Right atrium auricular region (tissue), 2 donors: ENCODE measurements around the gene HLX. TPM values are rescaled to one million over a fixed set of nuclear protein-coding genes. Genes with fewer than 3 reads are reported as not detected.

Source experiments
- DNase-seq: peaks from one replicate; pipeline ENCODE4 v3.0.0-alpha.2; 2019; ENCODE audit warnings: low spot score
- H3K27ac ChIP-seq, 2 donors: fragments of 200-600 bp; sonication (generic); 1 replicate in 1 of 2; 2 replicates in 1 of 2; pipeline ENCODE4 v1.5.1; 2016 to 2019
- H3K27me3 ChIP-seq, 2 donors: fragments of 200-600 bp; sonication (generic); one replicate each; pipeline versions ENCODE4 v1.5.1 to v1.6.0; 2017 to 2019
- H3K36me3 ChIP-seq: fragments of 200-600 bp; sonication (generic); one replicate; pipeline ENCODE4 v1.5.1; 2016
- H3K4me1 ChIP-seq, 2 donors: fragments of 200-600 bp; sonication (generic); one replicate each; pipeline versions ENCODE4 v1.5.1 to v1.6.0; 2017 to 2019
- H3K4me3 ChIP-seq, 2 donors: fragments of 200-600 bp; sonication (generic); 1 replicate in 1 of 2; 2 replicates in 1 of 2; pipeline ENCODE4 v1.5.1; 2017 to 2019; ENCODE audit warnings: mild to moderate bottlenecking in 1 of 2, moderate library complexity in 1 of 2
- H3K9me3 ChIP-seq, 2 donors: fragments of 200-600 bp; sonication (generic); one replicate each; pipeline ENCODE4 v1.5.1; 2019
- total RNA-seq, 2 donors: library from RNA; depleted of rRNA; stranded (reverse); fragments of >200 nt; gene quantifications; one replicate each; pipeline ENCODE4 v1.1.0, GENCODE V29; 2016
- TF ChIP-seq, protein P1 (sequence below), 2 donors: fragments of 200-600 bp; sonication (generic); IDR thresholded peaks; one replicate each; pipeline ENCODE4 v1.5.1; 2019; ENCODE audit warnings: antibody characterized with exemption in 2 of 2

Gene HLX
- total RNA-seq, 2 donors from 2014 or later = 5.5 to 6.2 TPM

GRCh38 chr1:220880362-220880670 is 1.1 kb downstream of the HLX start:
- Histone ChIP-seq H3K27me3 (no peaks in the 10 kb centered on the region), H3K4me1 (peaks cover 0 to 66% of the 10 kb centered on the region in 2 donors), H3K9me3 (no peaks in the 10 kb centered on the region), H3K4me3 (peak overlapping the region; percentile 62 to 96), H3K36me3 (peaks cover 21% of the 10 kb centered on the region), H3K27ac (peak overlapping the region; percentile 93 to 98)
- TF ChIP-seq, protein P1, sequence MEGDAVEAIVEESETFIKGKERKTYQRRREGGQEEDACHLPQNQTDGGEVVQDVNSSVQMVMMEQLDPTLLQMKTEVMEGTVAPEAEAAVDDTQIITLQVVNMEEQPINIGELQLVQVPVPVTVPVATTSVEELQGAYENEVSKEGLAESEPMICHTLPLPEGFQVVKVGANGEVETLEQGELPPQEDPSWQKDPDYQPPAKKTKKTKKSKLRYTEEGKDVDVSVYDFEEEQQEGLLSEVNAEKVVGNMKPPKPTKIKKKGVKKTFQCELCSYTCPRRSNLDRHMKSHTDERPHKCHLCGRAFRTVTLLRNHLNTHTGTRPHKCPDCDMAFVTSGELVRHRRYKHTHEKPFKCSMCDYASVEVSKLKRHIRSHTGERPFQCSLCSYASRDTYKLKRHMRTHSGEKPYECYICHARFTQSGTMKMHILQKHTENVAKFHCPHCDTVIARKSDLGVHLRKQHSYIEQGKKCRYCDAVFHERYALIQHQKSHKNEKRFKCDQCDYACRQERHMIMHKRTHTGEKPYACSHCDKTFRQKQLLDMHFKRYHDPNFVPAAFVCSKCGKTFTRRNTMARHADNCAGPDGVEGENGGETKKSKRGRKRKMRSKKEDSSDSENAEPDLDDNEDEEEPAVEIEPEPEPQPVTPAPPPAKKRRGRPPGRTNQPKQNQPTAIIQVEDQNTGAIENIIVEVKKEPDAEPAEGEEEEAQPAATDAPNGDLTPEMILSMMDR (IDR thresholded peaks at IDR 0.05) = no peak
- DNase-seq = no peak

- no peaks in the 10 kb centered on the region for H3K27me3 ChIP-seq
- H3K27ac ChIP-seq = peak overlapping the region; percentile 93 to 98
Observed at GRCh38 chr1:220880726-220881506, 1.7 kb downstream of the HLX start.

GRCh38 chr1:220882061-220882891 is 3.0 kb downstream of the HLX start:
- no peaks in the 10 kb centered on the region for H3K9me3 ChIP-seq
- peaks cover 27% of the 10 kb centered on the region for H3K36me3 ChIP-seq
- DNase-seq = no peak
- peak overlapping the region; percentile 62 to 96 for H3K4me3 ChIP-seq
- H3K27me3 ChIP-seq = no peaks in the 10 kb centered on the region
- peak overlapping the region; percentile 93 to 98 for H3K27ac ChIP-seq
- TF ChIP-seq, protein P1 (IDR thresholded peaks at IDR 0.05) = peak in 1 of 2 donors; percentile 44
- peaks cover 0 to 51% of the 10 kb centered on the region in 2 donors for H3K4me1 ChIP-seq

More at GRCh38 chr1:220880726-220881506, 1.7 kb downstream of the HLX start:
- DNase-seq = peak; percentile 81
- H3K36me3 ChIP-seq = peaks cover 27% of the 10 kb centered on the region
- peaks cover 0 to 60% of the 10 kb centered on the region in 2 donors for H3K4me1 ChIP-seq
- peak overlapping the region; percentile 62 to 96 for H3K4me3 ChIP-seq
- H3K9me3 ChIP-seq = no peaks in the 10 kb centered on the region
- TF ChIP-seq, protein P1 (IDR thresholded peaks at IDR 0.05) = no peak

DNA sequence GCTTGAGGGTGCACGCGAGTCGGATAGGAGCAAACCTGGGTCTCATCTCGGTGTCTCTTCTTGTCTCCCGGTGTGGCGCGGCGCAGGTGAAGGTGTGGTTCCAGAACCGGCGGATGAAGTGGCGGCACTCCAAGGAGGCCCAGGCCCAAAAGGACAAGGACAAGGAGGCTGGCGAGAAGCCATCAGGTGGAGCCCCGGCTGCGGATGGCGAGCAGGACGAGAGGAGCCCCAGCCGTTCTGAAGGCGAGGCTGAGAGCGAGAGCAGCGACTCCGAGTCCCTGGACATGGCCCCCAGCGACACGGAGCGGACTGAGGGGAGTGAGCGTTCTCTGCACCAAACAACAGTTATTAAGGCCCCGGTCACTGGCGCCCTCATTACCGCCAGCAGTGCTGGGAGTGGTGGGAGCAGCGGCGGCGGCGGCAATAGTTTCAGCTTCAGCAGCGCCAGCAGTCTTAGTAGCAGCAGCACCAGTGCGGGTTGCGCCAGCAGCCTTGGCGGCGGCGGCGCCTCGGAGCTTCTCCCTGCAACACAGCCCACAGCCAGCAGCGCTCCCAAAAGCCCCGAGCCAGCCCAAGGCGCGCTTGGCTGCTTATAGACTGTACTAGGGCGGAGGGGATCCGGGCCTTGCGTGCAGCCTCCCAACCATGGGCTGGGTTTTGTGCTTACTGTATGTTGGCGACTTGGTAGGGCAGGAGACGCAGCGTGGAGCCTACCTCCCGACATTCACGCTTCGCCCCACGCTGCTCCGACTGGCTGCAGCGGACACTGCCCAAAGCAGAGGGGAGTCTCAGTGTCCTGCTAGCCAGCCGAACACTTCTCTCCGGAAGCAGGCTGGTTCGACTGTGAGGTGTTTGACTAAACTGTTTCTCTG is 5.1 kb downstream of the HLX start:
- peaks cover 4 to 7% of the 10 kb centered on the region in 2 donors for H3K27me3 ChIP-seq

More for the DNA sequence above, 5.1 kb downstream of the HLX start:
- Histone ChIP-seq H3K4me1 (peaks cover 0 to 45% of the 10 kb centered on the region in 2 donors), H3K4me3 (peak overlapping the region in 1 of 2 donors; percentile 14), H3K9me3 (no peaks in the 10 kb centered on the region), H3K36me3 (peaks cover 27% of the 10 kb centered on the region), H3K27ac (no peak overlapping the region)
- DNase-seq = no peak
- TF ChIP-seq, protein P1 (IDR thresholded peaks at IDR 0.05) = no peak
